Measurements from ENCODE around the gene DERA. TPM values are rescaled to one million over a fixed set of nuclear protein-coding genes. Genes with fewer than 3 reads are reported as not detected.

Gene DERA
- total and polyA plus RNA-seq, 2 of the 13 experiments (the other 11 are each of a cell fraction or from before 2014, with no cell fraction given): 24.0 to 51.3 TPM

DNA sequence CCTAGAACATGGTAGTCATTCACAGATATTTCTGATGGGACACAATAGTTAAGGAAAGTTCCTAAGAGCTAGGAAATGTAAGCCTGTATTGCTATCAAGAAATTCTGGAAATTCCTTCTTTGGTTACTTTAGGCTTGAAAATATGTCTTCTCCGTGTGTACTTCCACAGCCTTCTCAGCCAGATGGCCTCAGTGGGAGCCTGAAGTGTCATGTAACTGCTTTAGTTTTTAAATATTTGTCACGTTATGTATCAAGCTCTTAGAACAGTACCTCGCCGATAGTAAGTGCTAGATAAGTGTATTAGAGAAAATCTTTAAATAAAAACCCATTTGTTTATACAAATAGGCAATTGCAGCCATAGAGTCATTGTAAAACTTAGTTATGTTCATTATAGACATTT, 95.6 kb downstream of the DERA start:
- H3K36me3 ChIP-seq (replicated peaks in 1 of 2; ENCODE audit: control insufficient read depth in 1 of 2, insufficient read depth in 2 of 2, low read length in 2 of 2): peaks cover 0 to 6% of the 10 kb centered on the region in 2 experiments; a peak in 1 of 5 replicates
- no peaks in the 10 kb centered on the region for H3K9me3 ChIP-seq (ENCODE audit: low read length)
- intact Hi-C loops (cut with micrococcal nuclease; ENCODE audit: unreplicated experiment) (no loop called here), in situ Hi-C loops (cut with HindIII; ENCODE audit: extremely low pct_ligation_motif_present, low pct_unique_long_range_greater_than_20kb) (no loop called here)
- H3K27me3 ChIP-seq (ENCODE audit: control insufficient read depth in 1 of 2, insufficient read depth in 2 of 2, low read length in 2 of 2): no peaks in the 10 kb centered on the region
- H3K4me1 ChIP-seq (ENCODE audit: insufficient read depth, low read length): peaks cover 12% of the 10 kb centered on the region
- DNase-seq (ENCODE audit: low spot score) (no peak), ATAC-seq (no peak), FAIRE-seq (no peak)
- CTCF ChIA-PET (ENCODE audit: low intra/inter-chr PET ratio, low total read pairs): no interaction called here
- 98% methylated on average over 4 of the region's 4 CpGs for WGBS (ENCODE audit: low lambda C conversion rate)
- no peak overlapping the region for H3K9ac ChIP-seq (ENCODE audit: insufficient read depth, low read depth, low read length)
- no peaks in the 10 kb centered on the region for H4K20me1 ChIP-seq (ENCODE audit: insufficient read depth, low read length)
- no peak overlapping the region for H3K27ac ChIP-seq (ENCODE audit: extremely low read length, insufficient read depth, low read length)
- POLR2A ChIA-PET: no interaction called here
- BruUV-seq (replicated peaks): no TSS peak
- no peak overlapping the region for H3K4me3 ChIP-seq (replicated peaks in 1 of 3; ENCODE audit: insufficient read depth in 1 of 3, low read depth in 2 of 3, low read length in 3 of 3)
- no peak overlapping the region for H3K4me2 ChIP-seq (ENCODE audit: low read depth, low read length)
- TF ChIP-seq, protein P1, sequence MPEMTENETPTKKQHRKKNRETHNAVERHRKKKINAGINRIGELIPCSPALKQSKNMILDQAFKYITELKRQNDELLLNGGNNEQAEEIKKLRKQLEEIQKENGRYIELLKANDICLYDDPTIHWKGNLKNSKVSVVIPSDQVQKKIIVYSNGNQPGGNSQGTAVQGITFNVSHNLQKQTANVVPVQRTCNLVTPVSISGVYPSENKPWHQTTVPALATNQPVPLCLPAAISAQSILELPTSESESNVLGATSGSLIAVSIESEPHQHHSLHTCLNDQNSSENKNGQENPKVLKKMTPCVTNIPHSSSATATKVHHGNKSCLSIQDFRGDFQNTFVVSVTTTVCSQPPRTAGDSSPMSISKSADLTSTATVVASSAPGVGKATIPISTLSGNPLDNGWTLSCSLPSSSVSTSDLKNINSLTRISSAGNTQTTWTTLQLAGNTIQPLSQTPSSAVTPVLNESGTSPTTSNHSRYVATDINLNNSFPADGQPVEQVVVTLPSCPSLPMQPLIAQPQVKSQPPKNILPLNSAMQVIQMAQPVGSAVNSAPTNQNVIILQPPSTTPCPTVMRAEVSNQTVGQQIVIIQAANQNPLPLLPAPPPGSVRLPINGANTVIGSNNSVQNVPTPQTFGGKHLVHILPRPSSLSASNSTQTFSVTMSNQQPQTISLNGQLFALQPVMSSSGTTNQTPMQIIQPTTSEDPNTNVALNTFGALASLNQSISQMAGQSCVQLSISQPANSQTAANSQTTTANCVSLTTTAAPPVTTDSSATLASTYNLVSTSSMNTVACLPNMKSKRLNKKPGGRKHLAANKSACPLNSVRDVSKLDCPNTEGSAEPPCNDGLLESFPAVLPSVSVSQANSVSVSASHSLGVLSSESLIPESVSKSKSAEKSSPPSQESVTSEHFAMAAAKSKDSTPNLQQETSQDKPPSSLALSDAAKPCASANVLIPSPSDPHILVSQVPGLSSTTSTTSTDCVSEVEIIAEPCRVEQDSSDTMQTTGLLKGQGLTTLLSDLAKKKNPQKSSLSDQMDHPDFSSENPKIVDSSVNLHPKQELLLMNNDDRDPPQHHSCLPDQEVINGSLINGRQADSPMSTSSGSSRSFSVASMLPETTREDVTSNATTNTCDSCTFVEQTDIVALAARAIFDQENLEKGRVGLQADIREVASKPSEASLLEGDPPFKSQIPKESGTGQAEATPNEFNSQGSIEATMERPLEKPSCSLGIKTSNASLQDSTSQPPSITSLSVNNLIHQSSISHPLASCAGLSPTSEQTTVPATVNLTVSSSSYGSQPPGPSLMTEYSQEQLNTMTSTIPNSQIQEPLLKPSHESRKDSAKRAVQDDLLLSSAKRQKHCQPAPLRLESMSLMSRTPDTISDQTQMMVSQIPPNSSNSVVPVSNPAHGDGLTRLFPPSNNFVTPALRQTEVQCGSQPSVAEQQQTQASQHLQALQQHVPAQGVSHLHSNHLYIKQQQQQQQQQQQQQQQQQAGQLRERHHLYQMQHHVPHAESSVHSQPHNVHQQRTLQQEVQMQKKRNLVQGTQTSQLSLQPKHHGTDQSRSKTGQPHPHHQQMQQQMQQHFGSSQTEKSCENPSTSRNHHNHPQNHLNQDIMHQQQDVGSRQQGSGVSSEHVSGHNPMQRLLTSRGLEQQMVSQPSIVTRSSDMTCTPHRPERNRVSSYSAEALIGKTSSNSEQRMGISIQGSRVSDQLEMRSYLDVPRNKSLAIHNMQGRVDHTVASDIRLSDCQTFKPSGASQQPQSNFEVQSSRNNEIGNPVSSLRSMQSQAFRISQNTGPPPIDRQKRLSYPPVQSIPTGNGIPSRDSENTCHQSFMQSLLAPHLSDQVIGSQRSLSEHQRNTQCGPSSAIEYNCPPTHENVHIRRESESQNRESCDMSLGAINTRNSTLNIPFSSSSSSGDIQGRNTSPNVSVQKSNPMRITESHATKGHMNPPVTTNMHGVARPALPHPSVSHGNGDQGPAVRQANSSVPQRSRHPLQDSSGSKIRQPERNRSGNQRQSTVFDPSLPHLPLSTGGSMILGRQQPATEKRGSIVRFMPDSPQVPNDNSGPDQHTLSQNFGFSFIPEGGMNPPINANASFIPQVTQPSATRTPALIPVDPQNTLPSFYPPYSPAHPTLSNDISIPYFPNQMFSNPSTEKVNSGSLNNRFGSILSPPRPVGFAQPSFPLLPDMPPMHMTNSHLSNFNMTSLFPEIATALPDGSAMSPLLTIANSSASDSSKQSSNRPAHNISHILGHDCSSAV (CRISPR knock-in tag; IDR thresholded peaks at IDR 0.05; ENCODE audit: borderline replicate concordance): no peak
- no peak for TF ChIP-seq FOXJ3 (CRISPR knock-in tag; IDR thresholded peaks at IDR 0.05; ENCODE audit: borderline replicate concordance)
- TF ChIP-seq ZNF264 (CRISPR knock-in tag; IDR thresholded peaks at IDR 0.05): no peak
- TF ChIP-seq, protein P2, sequence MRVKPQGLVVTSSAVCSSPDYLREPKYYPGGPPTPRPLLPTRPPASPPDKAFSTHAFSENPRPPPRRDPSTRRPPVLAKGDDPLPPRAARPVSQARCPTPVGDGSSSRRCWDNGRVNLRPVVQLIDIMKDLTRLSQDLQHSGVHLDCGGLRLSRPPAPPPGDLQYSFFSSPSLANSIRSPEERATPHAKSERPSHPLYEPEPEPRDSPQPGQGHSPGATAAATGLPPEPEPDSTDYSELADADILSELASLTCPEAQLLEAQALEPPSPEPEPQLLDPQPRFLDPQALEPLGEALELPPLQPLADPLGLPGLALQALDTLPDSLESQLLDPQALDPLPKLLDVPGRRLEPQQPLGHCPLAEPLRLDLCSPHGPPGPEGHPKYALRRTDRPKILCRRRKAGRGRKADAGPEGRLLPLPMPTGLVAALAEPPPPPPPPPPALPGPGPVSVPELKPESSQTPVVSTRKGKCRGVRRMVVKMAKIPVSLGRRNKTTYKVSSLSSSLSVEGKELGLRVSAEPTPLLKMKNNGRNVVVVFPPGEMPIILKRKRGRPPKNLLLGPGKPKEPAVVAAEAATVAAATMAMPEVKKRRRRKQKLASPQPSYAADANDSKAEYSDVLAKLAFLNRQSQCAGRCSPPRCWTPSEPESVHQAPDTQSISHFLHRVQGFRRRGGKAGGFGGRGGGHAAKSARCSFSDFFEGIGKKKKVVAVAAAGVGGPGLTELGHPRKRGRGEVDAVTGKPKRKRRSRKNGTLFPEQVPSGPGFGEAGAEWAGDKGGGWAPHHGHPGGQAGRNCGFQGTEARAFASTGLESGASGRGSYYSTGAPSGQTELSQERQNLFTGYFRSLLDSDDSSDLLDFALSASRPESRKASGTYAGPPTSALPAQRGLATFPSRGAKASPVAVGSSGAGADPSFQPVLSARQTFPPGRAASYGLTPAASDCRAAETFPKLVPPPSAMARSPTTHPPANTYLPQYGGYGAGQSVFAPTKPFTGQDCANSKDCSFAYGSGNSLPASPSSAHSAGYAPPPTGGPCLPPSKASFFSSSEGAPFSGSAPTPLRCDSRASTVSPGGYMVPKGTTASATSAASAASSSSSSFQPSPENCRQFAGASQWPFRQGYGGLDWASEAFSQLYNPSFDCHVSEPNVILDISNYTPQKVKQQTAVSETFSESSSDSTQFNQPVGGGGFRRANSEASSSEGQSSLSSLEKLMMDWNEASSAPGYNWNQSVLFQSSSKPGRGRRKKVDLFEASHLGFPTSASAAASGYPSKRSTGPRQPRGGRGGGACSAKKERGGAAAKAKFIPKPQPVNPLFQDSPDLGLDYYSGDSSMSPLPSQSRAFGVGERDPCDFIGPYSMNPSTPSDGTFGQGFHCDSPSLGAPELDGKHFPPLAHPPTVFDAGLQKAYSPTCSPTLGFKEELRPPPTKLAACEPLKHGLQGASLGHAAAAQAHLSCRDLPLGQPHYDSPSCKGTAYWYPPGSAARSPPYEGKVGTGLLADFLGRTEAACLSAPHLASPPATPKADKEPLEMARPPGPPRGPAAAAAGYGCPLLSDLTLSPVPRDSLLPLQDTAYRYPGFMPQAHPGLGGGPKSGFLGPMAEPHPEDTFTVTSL (CRISPR knock-in tag; IDR thresholded peaks at IDR 0.05; ENCODE audit: borderline replicate concordance): no peak
- no peak for TF ChIP-seq HOXA3 (CRISPR knock-in tag; IDR thresholded peaks at IDR 0.05)
- no peak for TF ChIP-seq ARID2 (CRISPR knock-in tag; IDR thresholded peaks at IDR 0.05; ENCODE audit: borderline replicate concordance)
- no peak for TF ChIP-seq ONECUT2 (CRISPR knock-in tag; IDR thresholded peaks at IDR 0.05)
- TF ChIP-seq CHD2 (IDR thresholded peaks at IDR 0.05; ENCODE audit: low read depth, low read length): no peak
- TF ChIP-seq ZFP37 (CRISPR knock-in tag; IDR thresholded peaks at IDR 0.05; ENCODE audit: borderline replicate concordance): no peak
- TF ChIP-seq MED1 (CRISPR knock-in tag; IDR thresholded peaks at IDR 0.05): no peak
- TF ChIP-seq NCOA1 (CRISPR knock-in tag; IDR thresholded peaks at IDR 0.05): no peak
- H3K79me2 ChIP-seq (ENCODE audit: insufficient read depth, low read length): no peaks in the 10 kb centered on the region
- no peak overlapping the region for H2AFZ ChIP-seq (ENCODE audit: low read length)

Data from HepG2 (cell line).